Measurements from ENCODE around the gene ATF7IP2. TPM values are rescaled to one million over a fixed set of nuclear protein-coding genes. Genes with fewer than 3 reads are reported as not detected.

Gene ATF7IP2
- total and polyA plus RNA-seq, 2 of the 13 experiments (the other 11 are each of a cell fraction or from before 2014, with no cell fraction given), result 117 to 217 TPM

GRCh38 chr16:10520869-10521578 lies 135.2 kb downstream of the ATF7IP2 start (continued):
- TF ChIP-seq ZMYM3 (CRISPR knock-in tag; IDR thresholded peaks at IDR 0.05) (0 out of 2 replicates have a peak, but pooled peaks have one; percentile 11), HMGA1 (CRISPR knock-in tag; conservative IDR thresholded peaks at IDR 0.05) (no peak), ZNF724P (CRISPR knock-in tag; IDR thresholded peaks at IDR 0.05; ENCODE audit: borderline replicate concordance) (no peak; the same call in 1 of the 2 replicates), HOXA5 (CRISPR knock-in tag; IDR thresholded peaks at IDR 0.05) (peak; percentile 36; the same call in 1 of the 2 replicates), FOXO4 (CRISPR knock-in tag; conservative IDR thresholded peaks at IDR 0.05) (no peak), HOMEZ (CRISPR knock-in tag; IDR thresholded peaks at IDR 0.05; ENCODE audit: low read depth) (no peak; the same call in 1 of the 2 replicates), CEBPB (IDR thresholded peaks at IDR 0.05; ENCODE audit: borderline replicate concordance, low read depth, low read length) (no peak), ZNF367 (CRISPR knock-in tag; IDR thresholded peaks at IDR 0.05; ENCODE audit: borderline replicate concordance) (no peak), SAFB2 (CRISPR knock-in tag; IDR thresholded peaks at IDR 0.05; ENCODE audit: borderline replicate concordance, low read depth) (no peak), IRF9 (CRISPR knock-in tag; IDR thresholded peaks at IDR 0.05; ENCODE audit: borderline replicate concordance) (no peak), MIER3 (CRISPR knock-in tag; IDR thresholded peaks at IDR 0.05; ENCODE audit: borderline replicate concordance) (no peak), HNF1A (IDR thresholded peaks at IDR 0.05; ENCODE audit: low read depth) (no peak), HNF1A (CRISPR knock-in tag; IDR thresholded peaks at IDR 0.05; ENCODE audit: borderline replicate concordance) (no peak; the same call in 1 of the 2 replicates), TBX3 (IDR thresholded peaks at IDR 0.05; ENCODE audit: borderline replicate concordance) (no peak), DNMT3B (CRISPR knock-in tag; conservative IDR thresholded peaks at IDR 0.05) (no peak), ZNF275 (CRISPR knock-in tag; IDR thresholded peaks at IDR 0.05; ENCODE audit: borderline replicate concordance) (no peak), HOXA3 (CRISPR knock-in tag; IDR thresholded peaks at IDR 0.05) (peak; percentile 11; the same call in 1 of the 2 replicates), ZKSCAN1 (IDR thresholded peaks at IDR 0.05; ENCODE audit: low read length) (no peak), ZBTB8A (CRISPR knock-in tag; IDR thresholded peaks at IDR 0.05; ENCODE audit: borderline replicate concordance, low read depth) (no peak)
